CMK (cell line): ENCODE results near the gene TNFAIP1.
"Not testable (repeated sequence)": the region's sequence is repeated elsewhere in the genome, so short reads cannot be mapped to it uniquely, and the experiment has no call there.

Source experiments
- DNase-seq: peaks from one replicate; pipeline ENCODE4 v3.0.0-alpha.2; 2010; ENCODE audit warnings: low read depth

TNFAIP1 gene

GRCh38 chr17:28325211-28325610, 10.3 kb upstream of the TNFAIP1 start:
- DNase-seq = no peak

DNA sequence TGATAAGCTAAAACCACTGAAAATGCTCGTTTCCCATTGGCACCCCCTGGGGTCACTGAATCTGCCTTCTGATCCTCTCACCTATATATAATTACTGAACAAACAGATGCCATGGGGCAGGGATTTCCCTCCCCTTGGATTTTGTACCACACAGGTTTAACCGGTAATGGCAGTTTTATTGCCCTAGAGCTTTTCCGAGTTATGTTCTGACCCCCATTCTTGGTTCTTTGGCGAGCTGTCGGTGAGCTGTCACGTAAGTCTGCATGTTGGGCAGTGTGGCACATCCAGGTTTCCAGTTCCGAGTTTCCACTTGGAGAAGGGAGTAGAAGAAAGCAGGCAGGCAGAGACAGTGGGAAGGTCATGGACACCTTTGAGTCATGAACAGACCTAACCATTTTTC, 9.4 kb upstream of the TNFAIP1 start:
- no peak for DNase-seq

- DNase-seq = no peak
Observed at GRCh38 chr17:28327031-28327607, 8.4 kb upstream of the TNFAIP1 start.

DNA sequence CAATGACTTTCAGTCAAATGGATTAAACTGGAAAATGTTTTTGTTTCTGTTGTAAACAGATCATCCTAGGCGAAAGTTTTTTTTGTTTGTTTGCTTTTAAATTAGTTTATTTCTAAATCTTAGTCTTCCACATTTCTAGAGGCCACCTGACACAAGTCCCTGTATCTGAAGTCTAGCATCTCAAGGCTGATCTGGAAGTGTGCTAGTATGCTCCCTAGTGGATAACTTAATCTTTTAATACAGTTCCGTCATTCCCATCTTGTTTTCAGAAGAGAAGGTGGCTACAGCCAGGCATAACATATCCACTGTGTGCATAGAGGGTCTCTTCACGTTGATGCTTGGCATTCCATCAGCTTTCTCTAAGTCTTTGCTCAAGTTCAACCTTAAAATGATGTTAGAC, 7.9 kb upstream of the TNFAIP1 start:
- DNase-seq = no peak

DNA sequence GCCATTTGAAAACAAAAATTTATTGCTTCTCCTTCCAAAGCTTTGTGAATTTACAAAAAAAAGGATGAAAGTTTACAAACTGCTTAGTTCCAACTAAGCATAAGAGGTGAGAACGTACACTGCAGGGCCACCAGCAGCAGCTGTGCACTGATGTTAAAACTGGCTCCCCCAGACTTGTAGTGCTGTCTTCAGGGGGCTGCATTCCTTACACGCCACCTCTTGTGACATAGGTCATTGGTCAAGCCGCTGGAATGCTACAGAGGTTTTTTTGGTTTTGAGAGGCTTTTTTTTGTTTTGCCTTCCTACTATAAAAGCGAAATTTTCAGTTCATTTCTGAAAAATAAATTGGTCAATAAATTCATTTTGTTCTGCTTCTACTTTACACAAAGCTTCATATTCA, 7.2 kb upstream of the TNFAIP1 start:
- DNase-seq = no peak

DNA sequence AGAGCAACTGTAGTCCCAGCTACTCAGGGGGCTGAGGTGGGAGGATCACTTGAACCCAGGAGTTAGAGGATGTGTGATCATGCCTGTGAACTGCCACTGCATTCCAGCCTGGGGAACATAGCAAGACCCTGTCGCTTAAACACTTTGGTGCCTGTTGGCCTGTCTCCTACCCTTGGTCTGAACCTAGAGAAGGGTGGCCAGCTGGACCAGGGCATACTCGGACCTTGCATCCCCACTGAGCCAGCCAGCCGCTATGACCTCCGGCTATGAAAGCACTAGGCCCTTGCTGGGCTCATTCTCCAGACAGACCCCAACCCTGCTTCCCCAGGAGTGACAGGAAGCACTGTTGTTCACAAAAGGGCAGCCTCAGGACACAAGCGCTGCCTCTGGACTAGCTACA, 4.9 kb upstream of the TNFAIP1 start:
- DNase-seq = no peak

GRCh38 chr17:28331891-28332420, 3.6 kb upstream of the TNFAIP1 start:
- DNase-seq = no peak

- no peak for DNase-seq
Observed at GRCh38 chr17:28333083-28333746, 2.3 kb upstream of the TNFAIP1 start.

- DNase-seq = no peak
Observed at GRCh38 chr17:28334171-28334570, 1.4 kb upstream of the TNFAIP1 start.

DNA sequence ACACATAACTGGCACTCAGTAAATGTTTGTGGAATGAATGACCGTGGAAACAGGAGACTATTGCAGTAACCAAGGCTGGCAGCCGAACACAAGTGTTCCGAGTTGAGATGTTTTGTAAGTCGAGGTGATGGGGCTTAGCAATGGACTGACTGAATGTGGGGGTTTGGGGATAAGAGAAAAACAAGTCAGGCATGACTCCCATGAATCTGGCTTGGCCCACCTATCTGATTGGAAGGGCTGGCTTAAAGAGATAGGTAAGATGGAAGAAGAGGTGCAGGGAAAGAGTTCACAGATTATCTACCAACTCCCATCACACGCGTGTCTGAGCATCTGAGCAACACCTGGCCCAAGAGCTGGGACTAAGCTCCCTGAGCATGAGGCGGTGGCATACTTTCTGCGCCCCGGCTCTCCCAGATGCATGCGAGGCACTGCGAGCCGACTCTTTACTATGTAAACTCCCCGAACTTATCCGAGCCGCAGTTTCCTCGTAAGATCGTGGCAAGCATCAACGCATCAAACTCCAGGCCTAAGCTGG, 828 bp upstream of the TNFAIP1 start:
- DNase-seq = no peak

DNA sequence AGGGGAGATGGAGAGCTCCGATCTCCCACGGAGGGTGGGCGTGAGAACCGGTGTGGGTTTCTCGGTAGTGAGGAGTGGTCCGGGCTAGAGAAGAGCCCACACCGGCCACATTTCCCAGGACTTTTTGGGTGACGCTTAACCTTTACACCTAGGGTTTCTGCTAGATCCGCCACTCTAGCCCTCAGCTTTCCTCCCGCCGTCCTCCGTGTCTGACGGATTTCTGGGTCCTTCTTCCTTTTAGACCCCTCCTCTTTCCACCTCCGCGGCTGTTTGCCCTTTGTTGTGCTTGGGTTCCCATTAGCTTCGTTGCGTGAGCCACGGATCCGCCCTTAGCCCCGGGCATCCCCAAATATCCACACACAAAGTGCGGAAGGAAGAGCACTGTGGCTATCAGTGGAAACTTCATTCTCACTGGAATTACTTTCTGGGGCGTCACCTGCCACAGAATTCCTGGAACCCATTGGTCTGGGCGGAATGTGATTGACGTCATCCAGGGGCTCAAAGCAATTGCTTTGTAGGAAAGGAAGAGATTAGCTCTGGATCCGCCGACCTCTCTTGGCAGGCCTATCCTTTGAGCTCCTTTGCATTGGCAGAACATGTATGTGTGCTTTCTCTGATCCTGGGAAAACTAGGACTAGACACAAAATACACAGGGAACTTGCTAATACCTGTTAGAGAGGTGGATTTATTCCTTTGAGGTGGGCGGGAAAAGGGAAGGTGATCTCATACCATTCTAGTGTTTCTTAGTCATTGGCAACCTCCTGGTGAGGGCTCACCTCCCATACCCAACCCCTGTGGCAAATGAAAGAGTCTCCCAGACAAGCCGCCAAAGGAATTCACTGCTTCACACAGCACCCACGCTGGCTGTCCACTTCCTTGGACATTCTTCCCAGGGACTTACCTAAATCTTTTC, 654 bp downstream of the TNFAIP1 start:
- peak; percentile 22 for DNase-seq

GRCh38 chr17:28338056-28338768, 2.7 kb downstream of the TNFAIP1 start:
- no peak for DNase-seq

GRCh38 chr17:28338769-28339212, 3.2 kb downstream of the TNFAIP1 start:
- not testable (repeated sequence) for DNase-seq

GRCh38 chr17:28339431-28339830, 3.9 kb downstream of the TNFAIP1 start:
- no peak for DNase-seq

- DNase-seq = no peak
Observed at GRCh38 chr17:28340374-28340773, 4.8 kb downstream of the TNFAIP1 start.

GRCh38 chr17:28341516-28341915, 6.0 kb downstream of the TNFAIP1 start:
- no peak for DNase-seq

DNA sequence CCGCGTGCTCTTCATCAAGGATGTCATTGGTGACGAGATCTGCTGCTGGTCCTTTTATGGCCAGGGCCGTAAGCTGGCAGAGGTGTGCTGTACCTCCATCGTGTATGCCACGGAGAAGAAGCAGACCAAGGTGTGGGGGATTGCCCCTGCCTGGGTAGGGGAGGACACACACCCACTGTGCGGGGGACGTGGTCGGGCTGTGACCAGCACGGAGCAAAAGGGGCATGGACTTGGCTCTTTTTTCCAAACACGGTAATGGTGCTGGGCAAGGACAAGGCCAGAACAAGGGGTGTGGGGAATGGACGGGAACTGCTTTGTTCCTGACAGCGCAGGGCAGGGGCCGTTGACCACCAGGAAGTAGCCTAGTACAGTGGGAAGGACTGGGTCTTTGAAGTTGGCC, 6.8 kb downstream of the TNFAIP1 start:
- no peak for DNase-seq

GRCh38 chr17:28343491-28343932, 8.0 kb downstream of the TNFAIP1 start:
- no peak for DNase-seq

GRCh38 chr17:28344011-28344410, 8.4 kb downstream of the TNFAIP1 start:
- DNase-seq = no peak

- no peak for DNase-seq
Observed at GRCh38 chr17:28344435-28344901, 8.9 kb downstream of the TNFAIP1 start.

DNA sequence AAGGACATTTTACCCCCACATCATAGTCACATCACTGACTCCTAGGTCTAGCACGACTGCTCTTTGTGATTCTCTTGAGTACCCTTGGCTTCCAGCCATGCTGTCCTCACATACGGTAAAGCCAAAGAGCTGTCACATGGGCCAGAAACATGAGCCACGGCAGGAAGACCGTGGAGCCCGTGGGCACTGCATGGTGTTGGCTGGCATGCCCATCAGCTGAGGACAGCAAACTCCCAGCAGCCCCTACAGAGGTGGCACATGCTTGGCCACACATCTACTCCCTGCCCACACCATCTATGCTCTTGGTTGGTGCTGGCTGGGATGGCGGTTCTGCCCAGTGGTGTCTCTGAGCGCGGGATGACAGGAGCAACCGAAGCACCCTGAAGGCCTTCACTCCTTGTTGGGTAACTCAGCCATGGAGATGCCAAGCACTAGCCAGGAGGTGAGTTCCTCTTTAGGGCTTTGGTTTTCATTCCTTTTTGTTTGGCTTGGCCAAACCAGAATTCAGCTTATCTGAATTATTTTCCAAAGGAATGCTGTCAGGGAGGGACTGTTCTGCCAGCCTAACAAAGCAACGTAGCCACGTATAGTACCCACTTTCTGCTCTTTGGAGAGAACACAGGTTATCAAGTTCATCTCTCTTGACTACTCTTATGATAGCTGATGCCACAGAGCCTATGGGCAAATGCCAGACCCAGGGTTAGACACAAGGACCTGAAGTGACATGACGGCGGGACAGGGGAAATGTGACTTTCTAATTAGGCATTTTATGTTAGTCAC, 10.0 kb downstream of the TNFAIP1 start:
- no peak for DNase-seq
